Thoracic aorta (tissue), 2 donors: ENCODE results near the gene BRSK1. TPM values are rescaled to one million over a fixed set of nuclear protein-coding genes. Genes with fewer than 3 reads are reported as not detected.

Experiments
- ATAC-seq: fragments of 150-250 bp; one replicate; pipeline ENCODE4 v1.8.0; 2017; ENCODE audit warnings: low read depth; ENCODE audit not compliant: insufficient number of reproducible peaks, low FRiP score
- DNase-seq: peaks from one replicate; pipeline ENCODE4 v3.0.0-alpha.2; 2020; ENCODE audit warnings: low spot score
- H3K27ac ChIP-seq, 2 donors: fragments of 200-600 bp; sonication (generic); 1 replicate in 1 of 2; 2 replicates in 1 of 2; pipeline ENCODE4 v1.5.1; 2016; ENCODE audit warnings: mild to moderate bottlenecking in 2 of 2, moderate library complexity in 2 of 2
- H3K27me3 ChIP-seq: fragments of 200-600 bp; sonication (generic); replicated peaks from 2 replicates; pipeline ENCODE4 v1.6.0; 2016; ENCODE audit warnings: mild to moderate bottlenecking; ENCODE audit not compliant: insufficient read depth
- H3K36me3 ChIP-seq: fragments of 200-600 bp; sonication (generic); one replicate; pipeline ENCODE4 v1.5.1; 2016
- H3K4me1 ChIP-seq, 2 donors: fragments of 200-600 bp; sonication (generic); 1 replicate in 1 of 2; 2 replicates in 1 of 2; pipeline versions ENCODE4 v1.5.1 to v1.6.0; 2016; ENCODE audit warnings: low read depth in 2 of 2, mild to moderate bottlenecking in 1 of 2; ENCODE audit not compliant: control insufficient read depth in 1 of 2
- H3K4me3 ChIP-seq: fragments of 200-600 bp; sonication (generic); 2 replicates; pipeline ENCODE4 v1.5.1; 2016; ENCODE audit warnings: mild to moderate bottlenecking
- H3K9me3 ChIP-seq: fragments of 200-600 bp; sonication (generic); 2 replicates; pipeline ENCODE4 v1.5.1; 2016
- total RNA-seq, 2 donors: library from RNA; depleted of rRNA; stranded (reverse); fragments of >200 nt; gene quantifications; one replicate each; pipeline versions ENCODE4 v1.1.0 to v1.2.3, GENCODE V29; 2016
- TF ChIP-seq, protein P1 (sequence below): fragments of 200-600 bp; sonication (generic); IDR thresholded peaks from one replicate; pipeline ENCODE4 v1.5.1; 2019; ENCODE audit warnings: antibody characterized with exemption

The BRSK1 gene
- total RNA-seq, 2 donors from 2014 or later, result 10.8 to 16.7 TPM

GRCh38 chr19:55345101-55345817, 61.5 kb downstream of the BRSK1 start:
- TF ChIP-seq, protein P1, sequence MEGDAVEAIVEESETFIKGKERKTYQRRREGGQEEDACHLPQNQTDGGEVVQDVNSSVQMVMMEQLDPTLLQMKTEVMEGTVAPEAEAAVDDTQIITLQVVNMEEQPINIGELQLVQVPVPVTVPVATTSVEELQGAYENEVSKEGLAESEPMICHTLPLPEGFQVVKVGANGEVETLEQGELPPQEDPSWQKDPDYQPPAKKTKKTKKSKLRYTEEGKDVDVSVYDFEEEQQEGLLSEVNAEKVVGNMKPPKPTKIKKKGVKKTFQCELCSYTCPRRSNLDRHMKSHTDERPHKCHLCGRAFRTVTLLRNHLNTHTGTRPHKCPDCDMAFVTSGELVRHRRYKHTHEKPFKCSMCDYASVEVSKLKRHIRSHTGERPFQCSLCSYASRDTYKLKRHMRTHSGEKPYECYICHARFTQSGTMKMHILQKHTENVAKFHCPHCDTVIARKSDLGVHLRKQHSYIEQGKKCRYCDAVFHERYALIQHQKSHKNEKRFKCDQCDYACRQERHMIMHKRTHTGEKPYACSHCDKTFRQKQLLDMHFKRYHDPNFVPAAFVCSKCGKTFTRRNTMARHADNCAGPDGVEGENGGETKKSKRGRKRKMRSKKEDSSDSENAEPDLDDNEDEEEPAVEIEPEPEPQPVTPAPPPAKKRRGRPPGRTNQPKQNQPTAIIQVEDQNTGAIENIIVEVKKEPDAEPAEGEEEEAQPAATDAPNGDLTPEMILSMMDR, result no peak
- Histone ChIP-seq H3K4me3 (no peak overlapping the region), H3K4me1 (peaks cover 10 to 19% of the 10 kb centered on the region in 2 donors), H3K36me3 (peaks cover 15% of the 10 kb centered on the region), H3K27me3 (no peaks in the 10 kb centered on the region), H3K27ac (no peak overlapping the region), H3K9me3 (no peaks in the 10 kb centered on the region)
- DNase-seq (no peak), ATAC-seq (no peak)

- Histone ChIP-seq H3K4me1 (peaks cover 2 to 11% of the 10 kb centered on the region in 2 donors), H3K9me3 (no peaks in the 10 kb centered on the region), H3K27ac (no peak overlapping the region), H3K4me3 (no peak overlapping the region), H3K36me3 (peaks cover 15% of the 10 kb centered on the region), H3K27me3 (no peaks in the 10 kb centered on the region)
- DNase-seq, result no peak
- TF ChIP-seq, protein P1, result no peak
- no peak for ATAC-seq
Measured at GRCh38 chr19:55345818-55346724, 62.3 kb downstream of the BRSK1 start.

DNA sequence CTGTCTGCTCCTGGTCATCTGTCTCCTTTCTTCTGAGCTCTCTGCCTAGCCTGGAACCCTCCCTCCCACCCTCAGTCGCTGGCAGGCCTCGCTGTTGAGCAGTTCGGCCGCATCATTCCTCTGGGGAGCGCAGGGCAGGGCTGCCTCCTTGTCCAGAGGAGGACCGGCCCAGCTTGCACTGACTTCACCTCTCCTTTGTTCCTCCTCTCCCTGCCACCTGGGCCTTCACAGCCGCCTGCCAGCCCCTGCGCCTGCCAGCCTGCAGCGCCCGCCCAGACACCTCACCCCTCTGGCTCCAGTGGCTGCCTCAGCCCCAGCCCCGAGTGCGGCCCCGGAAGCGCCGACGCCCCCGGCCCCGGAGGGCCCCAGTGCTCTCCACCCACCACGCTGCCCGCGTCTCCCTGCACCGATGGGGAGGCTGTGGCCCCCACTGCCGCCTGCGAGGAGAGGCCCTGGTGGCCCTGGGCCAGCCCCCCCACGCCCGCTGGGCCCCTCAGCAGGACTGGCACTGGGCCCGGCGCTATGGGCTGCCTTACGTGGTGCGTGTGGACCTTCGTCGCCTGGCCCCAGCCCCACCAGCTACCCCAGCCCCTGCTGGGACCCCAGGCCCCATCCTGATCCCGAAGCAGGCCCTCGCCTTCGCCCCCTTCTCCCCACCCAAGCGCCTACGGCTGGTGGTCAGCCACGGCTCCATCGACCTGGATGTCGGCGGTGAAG, 63.1 kb downstream of the BRSK1 start:
- no peaks in the 10 kb centered on the region for H3K9me3 ChIP-seq
- TF ChIP-seq, protein P1, result no peak
- H3K4me1 ChIP-seq, result peaks cover 0 to 3% of the 10 kb centered on the region in 2 donors
- H3K27ac ChIP-seq, result no peak overlapping the region
- no peaks in the 10 kb centered on the region for H3K27me3 ChIP-seq
- DNase-seq, result no peak
- no peak for ATAC-seq
- H3K4me3 ChIP-seq, result no peak overlapping the region
- H3K36me3 ChIP-seq, result peaks cover 15% of the 10 kb centered on the region

DNA sequence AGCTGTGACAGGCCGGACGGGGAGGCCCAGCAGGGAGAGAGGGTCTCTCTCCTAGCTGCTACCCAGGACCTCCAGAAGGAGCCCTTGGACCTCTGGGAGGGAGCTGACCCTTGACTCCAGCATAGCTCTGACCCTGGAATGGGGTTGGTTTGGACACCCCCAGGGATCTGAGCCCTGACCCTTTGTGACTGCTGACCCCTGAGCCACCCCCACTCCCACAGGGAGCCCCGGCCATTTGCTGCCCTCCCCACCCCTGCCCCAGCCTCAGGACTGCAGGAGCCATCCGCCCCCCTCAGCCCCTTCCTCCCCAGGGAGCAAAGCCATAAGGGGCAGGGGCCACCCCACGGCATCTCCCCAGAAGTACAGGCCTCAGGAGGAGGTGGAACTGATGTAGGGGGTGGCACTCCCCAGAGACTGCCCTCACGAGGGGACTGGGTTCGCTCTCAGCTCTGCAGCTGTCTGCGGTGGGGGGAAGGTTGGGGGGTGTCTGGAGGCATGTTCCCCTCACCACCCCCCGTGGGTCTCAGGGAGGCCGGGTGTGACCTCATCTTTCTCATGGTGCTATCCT, 63.7 kb downstream of the BRSK1 start:
- TF ChIP-seq, protein P1, result no peak
- Histone ChIP-seq H3K9me3 (no peaks in the 10 kb centered on the region), H3K27ac (no peak overlapping the region), H3K36me3 (peaks cover 11% of the 10 kb centered on the region), H3K4me1 (no peaks in the 10 kb centered on the region), H3K27me3 (peaks cover 6% of the 10 kb centered on the region), H3K4me3 (no peak overlapping the region)
- DNase-seq (no peak), ATAC-seq (no peak)
